SK-N-SH (cell line): ENCODE results near the gene STX11.

Experiments used
- CTCF ChIP-seq: fragments of 200-600 bp; sonication (generic); IDR thresholded peaks from 2 replicates; pipeline ENCODE4 v1.6.1; 2017; ENCODE audit warnings: antibody characterized with exemption, mild to moderate bottlenecking, moderate library complexity
- EP300 ChIP-seq, 2 experiments: IDR thresholded peaks; 2 replicates each; pipeline versions ENCODE4 v1.4.0 to v1.6.1; 2012; ENCODE audit warnings: borderline replicate concordance in 1 of 2, low read depth in 1 of 2, low read length in 1 of 2
- FOXM1 ChIP-seq: IDR thresholded peaks from 2 replicates; pipeline ENCODE4 v1.4.0; 2012; ENCODE audit warnings: low read depth, mild to moderate bottlenecking
- NRF1 ChIP-seq: IDR thresholded peaks from 2 replicates; pipeline ENCODE4 v1.6.1; 2012; ENCODE audit warnings: low read depth, mild to moderate bottlenecking, low read length
- RAD21 ChIP-seq: IDR thresholded peaks from 2 replicates; pipeline ENCODE4 v1.6.1; 2012; ENCODE audit warnings: mild to moderate bottlenecking, low read length
- SIN3A ChIP-seq: IDR thresholded peaks from 2 replicates; pipeline ENCODE4 v1.6.1; 2012; ENCODE audit warnings: low read depth, mild to moderate bottlenecking, low read length, moderate library complexity, borderline replicate concordance
- SMC3 ChIP-seq: IDR thresholded peaks from 2 replicates; pipeline ENCODE4 v1.6.1; 2012; ENCODE audit warnings: low read depth, low read length, improper control_type of control experiment
- YY1 ChIP-seq: IDR thresholded peaks from 2 replicates; pipeline ENCODE4 v1.4.0; 2012; ENCODE audit warnings: low read depth, mild to moderate bottlenecking

DNA sequence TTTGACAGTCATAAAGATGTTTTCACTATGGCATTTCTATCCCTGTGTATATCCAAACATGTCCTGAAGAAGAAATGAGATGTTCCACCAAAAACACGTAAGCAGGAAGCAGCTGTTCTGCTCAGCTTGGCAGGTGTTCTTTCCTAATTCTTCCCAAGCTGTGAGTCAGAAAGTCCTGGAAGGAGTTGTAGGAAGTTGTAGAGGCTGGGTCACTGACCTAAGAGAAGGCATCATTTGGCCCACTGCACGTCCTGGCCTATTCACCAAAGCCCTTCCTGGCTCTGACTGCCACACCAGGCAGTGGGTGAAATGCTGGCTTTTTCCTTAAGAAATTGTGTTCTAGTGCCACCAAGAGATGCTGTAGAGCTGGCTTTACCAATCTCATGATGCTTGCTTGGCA, 40.3 kb downstream of the STX11 start:
- TF ChIP-seq SIN3A (no peak), CTCF (no peak), FOXM1 (no peak), EP300 (IDR thresholded peaks at IDR 0.05; ENCODE audit: borderline replicate concordance in 1 of 2, low read depth in 1 of 2, low read length in 1 of 2) (no peak), YY1 (no peak), NRF1 (no peak), RAD21 (no peak), SMC3 (no peak)
